GM21737 (cell line): ENCODE measurements around the gene SLC29A1.

Experiments
- ATAC-seq: cut with Tn5 transposase; IDR thresholded peaks from one replicate; pipeline ENCODE4 v1.9.1; 2021; ENCODE audit warnings: mild to moderate bottlenecking, moderate library complexity; ENCODE audit not compliant: unreplicated experiment

The SLC29A1 gene

DNA sequence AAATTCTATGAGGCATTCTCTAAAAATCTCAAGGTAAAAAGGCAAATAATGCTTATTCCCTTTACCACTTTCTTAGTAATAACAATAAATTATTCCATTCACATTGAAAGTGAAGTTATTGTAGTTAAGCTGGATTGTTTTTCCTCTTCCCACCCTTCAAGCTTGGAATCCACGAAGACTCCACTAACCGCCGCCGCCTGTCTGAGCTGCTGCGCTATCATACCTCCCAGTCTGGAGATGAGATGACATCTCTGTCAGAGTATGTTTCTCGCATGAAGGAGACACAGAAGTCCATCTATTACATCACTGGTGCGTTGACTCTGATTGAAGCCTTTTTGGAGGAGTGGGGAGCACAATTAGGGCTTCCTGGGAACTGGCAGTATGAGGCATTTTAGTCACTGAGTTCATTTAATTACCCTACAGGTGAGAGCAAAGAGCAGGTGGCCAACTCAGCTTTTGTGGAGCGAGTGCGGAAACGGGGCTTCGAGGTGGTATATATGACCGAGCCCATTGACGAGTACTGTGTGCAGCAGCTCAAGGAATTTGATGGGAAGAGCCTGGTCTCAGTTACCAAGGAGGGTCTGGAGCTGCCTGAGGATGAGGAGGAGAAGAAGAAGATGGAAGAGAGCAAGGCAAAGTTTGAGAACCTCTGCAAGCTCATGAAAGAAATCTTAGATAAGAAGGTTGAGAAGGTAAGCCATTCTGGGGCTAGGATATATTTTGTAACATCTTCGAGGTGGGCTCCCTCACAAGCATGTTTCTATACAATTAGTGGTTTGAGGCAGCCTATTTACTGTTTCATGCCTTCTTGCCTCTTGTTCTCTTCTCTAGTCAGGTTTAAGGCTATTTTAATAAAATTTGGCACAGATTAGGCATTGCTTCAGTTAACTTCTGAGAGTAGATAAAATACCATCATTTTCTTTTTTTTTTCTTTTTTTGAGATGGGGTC, 28.5 kb downstream of the SLC29A1 start:
- no peak for ATAC-seq

DNA sequence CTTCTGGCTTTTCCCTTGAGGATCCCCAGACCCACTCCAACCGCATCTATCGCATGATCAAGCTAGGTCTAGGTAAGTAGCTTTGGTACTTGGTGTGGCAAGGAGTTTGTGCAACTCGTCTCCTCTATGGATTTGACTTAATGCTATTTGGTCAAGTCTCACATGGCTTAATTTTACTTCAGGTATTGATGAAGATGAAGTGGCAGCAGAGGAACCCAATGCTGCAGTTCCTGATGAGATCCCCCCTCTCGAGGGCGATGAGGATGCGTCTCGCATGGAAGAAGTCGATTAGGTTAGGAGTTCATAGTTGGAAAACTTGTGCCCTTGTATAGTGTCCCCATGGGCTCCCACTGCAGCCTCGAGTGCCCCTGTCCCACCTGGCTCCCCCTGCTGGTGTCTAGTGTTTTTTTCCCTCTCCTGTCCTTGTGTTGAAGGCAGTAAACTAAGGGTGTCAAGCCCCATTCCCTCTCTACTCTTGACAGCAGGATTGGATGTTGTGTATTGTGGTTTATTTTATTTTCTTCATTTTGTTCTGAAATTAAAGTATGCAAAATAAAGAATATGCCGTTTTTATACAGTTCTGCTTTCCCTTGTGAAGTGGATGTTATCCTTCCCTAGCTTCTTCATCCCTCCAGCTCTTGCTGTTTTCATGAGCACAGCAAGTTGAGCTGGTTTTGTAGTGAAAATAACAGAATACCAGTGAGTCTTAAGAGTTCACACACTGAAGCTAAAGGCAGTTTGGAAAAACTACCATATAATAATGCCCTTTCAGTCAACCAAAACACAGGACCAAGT, 30.1 kb downstream of the SLC29A1 start:
- ATAC-seq = no peak

DNA sequence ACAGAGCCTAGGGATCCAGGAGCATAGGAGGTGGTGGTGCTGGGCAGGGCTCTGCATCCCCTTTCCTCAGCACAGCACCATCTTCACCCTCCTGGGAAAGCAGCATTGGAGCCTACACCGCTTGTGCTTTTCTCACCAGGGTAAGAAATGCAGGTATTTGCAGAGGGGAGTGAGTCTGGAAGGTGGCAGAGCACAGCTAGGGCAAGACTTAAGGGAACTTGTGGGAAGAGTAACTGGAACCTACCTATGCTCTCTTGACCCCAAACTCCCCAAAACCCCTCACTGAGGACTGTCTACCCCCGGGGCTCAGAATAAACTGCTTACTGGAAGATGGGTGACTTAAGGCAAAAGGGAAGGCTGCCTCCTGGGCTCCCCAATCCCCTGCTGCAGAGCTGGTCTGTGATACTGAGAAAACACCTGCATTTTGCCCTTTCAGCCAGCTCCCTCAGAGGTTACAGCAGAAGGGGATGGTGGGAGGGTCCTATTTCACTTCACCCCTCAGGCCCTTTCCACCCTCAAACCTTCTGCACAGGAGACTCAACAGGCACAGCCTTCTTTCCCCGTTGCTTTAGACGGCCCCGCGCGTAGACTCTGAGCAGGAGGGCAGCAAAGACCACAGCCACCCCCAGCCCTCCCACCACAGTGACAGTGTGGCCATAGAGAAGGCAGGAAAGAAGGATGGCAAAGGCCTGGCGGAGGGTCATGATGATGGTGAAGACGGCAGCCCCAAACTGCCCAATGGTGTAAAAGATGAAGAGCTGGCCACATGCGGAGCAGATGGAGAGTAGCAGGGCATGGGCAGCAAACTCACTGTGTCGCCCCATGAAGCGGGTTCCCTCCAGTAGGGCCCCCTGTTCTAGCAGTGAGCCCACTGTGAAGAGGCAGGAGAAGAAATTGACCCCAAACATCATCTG, 31.1 kb downstream of the SLC29A1 start:
- ATAC-seq = no peak

DNA sequence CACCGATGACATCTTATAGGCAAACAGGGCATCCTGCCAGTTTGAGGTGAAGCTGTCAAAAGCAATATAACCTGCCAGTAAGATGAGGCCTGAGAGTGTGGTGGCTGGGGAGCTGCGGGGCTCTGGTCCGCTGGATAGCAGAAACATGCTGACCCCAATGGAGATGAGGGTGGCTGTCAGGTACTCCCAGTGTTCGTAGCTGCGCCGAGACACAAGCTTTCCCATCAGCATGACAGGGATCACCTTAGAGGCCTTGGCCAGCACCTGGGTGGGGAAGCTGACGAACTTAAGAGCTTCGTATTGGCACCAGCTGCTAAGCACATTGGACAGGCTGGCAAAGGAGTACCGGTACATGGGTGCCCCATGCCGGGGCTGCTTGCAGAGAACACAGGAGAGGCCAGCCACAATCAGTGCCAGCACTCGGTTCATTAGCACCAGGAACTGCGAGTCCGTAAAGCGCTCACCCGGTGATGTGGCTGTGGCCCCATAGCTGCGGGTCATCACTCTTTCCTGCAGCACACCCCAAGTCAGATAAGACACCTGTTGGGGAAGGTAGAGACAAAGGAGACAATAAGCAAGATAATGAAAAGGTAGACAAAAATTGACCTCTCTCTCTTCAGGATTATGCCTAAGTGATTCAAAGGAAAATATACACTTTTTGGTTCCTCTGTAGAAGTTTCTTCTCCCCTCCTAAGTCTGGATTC, 31.9 kb downstream of the SLC29A1 start:
- ATAC-seq = no peak

DNA sequence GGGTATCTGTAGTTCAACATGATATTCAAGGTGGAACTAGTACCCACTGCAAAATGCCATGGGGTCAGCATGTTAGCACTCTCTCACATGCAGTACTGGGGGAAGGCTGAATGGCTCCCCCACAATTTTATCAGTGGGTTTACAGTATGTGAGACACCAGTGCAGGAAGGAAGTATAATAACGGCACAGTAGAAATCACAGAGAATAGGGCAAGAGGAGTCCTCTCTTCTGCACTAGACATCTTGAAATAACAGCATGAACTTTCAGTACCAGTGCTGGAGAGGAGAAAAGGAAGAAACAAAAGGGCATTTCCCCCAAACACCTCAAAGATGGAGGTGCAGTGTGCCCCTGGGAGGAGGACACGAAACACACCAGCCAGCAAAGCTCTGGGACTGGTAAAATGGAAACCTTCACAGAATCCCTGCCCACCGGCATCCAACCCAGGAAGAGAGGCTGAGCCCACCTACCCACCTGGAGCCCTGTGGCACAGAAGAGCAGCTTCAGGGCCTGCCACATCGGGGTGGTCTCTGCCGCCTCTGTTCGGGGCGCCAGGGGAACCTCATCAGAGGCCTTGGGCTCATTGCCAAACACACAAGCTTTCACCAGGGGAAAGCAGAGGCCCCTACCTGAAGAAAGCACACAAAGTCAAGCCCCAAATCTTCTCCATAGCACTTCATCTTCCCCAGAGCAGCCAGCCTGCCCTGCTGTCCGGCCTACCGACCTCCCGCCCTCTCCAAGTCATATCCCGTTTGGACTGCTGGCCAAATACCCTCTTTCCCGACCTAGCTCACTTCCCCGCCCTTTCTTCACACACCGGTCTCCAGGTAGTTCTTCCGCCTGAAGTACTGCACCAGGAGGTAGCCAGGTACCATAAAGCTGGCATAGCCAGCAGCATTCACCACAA, 32.7 kb downstream of the SLC29A1 start:
- ATAC-seq = no peak

DNA sequence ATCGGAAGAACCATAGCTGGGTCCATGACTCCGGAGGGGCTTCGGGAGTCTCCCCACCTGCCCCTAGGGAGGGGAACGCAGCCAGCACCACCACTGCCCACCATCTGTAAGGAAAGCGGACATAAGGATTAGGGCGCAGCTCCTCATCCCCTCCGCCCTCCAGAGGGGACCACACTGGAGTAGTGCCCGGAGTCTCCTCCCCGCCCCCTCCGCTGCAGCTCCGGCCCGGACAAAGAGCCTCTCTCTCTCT, 33.3 kb downstream of the SLC29A1 start:
- no peak for ATAC-seq

DNA sequence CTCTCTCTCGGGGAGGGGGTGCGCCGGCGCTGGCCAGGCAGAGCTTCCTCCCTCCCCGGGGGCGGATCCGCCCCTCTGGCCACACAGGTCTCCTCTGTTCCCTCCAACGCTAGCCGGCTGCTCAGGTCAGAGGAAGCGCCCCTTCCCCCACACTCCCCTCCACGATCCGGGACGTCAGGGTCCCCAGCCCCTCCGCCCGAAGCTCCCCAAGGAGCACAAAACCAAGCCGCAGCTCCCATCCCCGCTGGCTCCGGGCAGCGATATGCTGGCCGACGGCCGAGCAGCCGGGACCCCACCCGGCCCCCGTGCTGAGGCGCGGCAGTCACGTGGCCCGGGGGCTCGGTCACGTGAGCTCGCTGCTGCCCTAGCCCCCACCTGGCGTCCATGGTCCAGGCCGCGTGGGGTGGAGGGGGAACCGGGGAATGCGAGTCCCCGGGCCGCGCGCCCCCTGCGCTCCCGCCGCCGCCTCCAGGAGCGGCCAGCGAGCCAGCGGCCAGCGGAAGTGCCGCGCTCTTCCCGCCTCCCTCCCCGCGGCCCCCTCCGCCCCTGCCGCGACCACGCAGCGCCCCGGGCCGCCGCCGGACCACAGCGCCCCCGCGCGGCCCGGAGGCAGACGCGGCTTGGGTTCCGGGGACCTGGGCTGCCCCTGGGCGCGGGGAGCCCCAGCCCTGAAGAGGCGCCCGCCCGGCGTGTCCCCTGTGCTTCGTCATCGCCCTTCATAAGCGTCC, 33.8 kb downstream of the SLC29A1 start, which contains the start of gene SLC35B2:
TSS of gene SLC35B2 (minus strand) at position 504 of the 728 bp plus-strand sequence. CDS start at position 386, 118 bp downstream.
- peak; percentile 47 for ATAC-seq

DNA sequence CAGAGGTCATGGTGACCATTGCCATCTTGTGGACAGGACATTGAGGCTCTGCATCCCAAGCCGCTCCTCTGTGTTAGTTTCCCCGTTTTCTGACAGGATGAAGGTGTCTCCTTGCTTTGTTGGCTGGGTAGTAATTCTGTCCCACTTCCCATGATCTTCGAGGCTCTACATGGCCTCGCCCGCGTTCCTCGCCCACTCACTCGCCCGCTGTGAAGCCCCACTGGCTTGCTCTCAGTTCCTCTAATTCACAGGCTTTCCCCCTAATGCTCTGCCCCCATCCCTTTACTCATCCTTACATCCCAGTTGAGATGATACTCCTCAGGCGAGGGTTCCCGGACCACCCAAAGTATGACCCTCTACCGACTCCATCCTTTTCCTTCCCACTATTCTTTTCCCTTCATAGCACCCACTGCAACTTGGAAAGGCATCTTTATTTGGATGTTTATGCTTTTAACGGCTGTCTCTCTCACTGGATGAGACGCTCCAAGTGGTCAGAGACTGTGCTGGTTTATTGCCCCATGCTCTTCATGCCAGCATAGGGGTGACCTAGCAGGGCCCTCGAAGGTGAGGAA, 34.4 kb downstream of the SLC29A1 start:
- ATAC-seq = peak; percentile 10

DNA sequence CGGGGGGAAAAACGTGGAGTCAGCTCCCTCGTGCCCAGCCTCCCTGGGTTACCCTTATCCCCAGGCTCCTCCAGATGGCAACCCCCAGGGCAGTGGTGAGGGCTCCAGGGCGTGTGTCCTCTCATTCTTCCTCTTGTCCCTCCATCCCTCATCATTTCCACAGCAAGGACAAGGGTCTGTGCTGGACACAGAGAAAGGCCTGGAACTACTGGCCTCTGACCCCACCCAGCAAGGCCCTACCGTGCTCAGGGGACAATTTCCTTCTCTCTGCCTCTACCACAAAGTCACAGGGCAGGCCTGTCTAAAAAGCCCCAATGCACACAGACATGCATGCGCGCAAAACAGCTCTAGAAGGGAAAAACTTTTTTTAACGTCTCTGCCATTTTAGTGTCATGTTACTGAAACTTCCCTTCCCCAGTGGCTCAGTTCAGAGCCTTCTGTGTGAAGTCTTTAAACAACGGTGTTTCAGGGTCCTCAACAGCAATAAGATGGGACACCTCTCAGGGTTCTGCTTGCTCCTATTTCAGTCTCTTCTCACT, 35.0 kb downstream of the SLC29A1 start:
- no peak for ATAC-seq

DNA sequence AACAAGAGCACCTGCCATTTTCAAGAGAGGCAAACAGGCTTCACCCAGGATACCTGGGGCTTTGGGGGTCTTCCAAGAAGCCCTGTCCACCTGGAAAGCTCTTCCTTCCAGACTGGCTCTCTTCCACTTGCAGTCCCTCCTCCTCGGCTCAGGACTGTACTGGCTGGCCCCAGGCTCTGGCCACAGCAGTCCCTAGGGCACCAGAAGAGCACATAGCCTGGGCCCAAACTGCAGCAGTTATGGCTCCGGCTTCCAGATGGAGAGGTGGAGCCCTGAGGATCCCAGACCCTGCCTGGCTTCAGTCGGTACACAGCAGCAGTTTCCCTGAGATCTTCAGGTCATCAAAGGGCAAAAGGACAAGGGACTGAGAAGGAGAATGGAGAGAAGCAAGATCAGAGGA, 35.5 kb downstream of the SLC29A1 start:
- no peak for ATAC-seq

DNA sequence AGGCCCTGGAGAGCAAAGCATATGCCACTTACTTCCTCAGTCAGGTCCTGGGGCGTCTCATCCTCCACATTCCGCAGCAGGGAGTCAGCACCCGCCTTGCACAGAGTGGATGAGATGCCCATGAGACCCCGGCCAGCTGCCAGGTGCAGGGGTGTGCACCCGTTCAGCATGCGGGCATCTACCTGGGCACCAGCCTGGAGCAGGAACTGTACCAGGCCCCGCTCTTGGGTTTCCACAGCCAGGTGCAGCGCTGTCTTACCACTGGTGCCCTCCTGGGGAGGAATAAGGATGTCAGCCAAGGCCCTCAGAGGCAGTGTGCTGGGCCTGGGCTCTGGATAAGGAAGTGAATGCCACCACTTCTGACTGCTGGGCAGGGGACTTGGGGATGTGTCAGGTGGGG, 36.6 kb downstream of the SLC29A1 start:
- ATAC-seq = no peak

DNA sequence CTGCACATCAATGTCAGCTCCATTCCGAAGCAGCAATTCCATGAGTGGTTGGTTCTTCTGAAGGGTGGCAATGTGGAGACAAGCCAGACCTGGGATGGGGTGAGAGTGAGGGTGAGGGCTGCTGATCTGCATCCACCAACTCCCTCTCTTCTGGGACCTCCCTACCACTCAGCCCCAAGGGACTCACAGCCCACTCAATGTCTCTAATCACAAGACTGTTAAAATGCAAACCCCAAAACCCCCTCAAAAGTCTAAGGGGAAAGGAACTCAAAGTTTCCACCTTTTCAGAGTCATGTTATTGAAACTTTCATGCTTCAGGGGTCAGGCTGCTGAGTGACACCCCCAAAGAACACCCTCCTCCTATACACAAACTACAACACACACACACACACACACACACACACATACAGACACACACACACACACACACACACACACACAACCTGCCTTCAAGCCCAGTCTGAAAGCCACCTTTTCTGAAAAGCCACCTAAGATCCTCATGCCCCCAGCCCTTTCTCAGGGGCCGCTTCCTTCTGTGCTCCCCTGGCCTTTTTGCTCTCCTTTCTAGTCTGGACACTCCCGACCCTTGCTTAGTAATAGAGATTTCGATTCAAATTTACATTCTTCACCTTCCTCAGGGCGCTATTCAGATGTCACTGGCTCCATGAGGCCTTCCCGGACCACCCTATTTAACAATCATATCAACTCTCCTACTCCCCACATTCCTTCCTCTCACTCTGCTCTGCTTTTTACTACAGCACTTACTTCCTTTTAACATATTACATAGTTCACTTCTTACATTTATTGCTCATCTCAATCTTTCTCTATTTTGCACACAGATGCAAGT, 37.3 kb downstream of the SLC29A1 start:
- no peak for ATAC-seq

DNA sequence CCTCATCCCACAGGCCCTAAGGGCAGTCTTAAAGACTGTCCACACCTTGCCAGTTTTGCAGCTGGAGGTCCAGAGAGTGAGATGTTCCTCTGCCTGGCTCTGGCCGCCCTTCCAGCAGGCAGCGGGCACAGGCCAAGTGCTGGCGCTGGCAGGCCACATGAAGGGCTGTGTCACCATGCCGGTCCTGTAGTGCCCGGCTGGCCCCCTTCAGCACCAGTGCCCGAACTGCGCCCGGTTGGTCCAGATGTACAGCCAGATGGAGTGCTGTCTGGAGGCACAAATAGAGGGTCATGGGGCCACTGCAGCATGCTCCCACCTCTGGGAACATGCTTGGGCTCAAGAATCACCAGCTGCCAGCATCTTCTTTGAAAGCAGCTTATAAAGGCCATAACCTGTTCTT, 38.2 kb downstream of the SLC29A1 start:
- ATAC-seq = no peak

DNA sequence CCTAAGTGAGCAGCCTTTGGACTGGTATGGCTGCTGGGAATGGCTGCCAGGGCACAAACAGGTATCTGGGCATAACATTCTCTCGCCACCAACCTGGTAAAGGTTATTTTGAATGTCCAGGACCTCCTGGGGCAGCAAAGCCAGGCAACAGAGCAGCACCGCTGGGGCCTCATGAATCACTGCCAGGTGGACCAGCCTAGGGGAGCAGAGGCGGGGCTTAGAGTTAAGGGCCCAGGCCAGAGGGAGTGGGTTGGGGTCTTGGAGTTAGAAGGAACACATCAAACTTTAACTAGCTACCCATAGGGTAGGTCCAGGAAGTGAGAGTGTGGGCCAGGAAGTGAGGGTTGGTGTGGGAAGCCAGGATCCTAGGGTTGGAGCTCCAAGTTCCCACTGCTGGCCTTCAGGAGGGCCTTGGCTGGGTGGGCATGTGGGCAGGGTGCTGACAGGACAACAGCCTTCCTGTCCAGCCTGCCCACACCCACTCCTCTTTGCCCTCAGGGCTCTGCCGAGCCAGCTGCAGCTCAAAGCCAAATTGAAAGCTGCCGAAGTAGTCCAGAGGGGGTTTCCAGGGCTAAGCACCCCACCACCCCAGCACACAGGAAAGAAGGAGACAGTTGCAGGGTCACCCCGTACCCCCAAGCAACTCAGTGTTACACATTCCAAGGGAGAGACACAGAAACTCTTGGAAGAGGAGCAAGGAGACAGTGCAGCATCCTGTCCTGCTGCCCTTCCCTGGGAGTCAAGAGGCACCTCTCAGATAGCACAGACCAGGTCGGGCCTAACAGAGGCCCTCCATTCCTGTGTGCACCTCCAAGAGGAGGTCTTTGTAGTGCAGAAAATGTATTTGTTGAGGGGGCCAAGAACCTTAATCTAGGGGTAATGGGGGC, 39.3 kb downstream of the SLC29A1 start:
- no peak for ATAC-seq

DNA sequence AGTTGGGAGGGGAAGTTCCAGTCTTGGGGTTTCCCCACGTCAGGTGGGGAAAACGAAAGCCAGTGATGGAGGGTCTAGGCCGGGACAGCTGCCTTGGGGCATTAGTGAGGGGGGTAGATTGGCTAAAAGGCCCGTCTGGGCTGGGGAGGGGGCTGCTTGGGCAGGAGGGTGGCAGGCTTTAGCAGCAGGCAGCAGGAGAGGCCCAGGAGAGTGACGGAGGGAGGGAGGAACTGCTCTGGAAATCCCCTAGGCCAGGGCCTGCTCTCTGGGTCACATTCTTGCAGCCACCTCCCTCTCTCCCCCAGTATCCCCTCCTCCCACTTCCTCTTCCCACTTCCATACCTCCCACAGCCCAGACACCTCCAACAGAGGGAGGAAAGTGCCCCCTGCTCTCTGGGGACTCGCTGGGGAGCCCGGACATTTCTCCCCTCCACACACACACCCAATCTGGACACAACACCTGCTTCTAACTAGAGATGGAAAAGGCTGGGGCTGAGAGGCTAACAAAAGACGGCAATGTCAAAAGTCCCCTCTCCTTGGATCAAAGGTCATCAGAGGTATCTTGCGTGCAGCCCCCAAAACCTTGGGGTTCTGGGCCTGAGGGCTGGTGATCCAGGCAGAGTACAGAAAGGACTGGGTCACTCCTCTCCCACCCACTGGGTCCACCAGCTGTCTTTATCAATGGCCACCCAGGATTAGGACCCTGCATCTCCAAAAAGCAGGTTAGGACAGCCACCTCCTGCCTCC, 40.1 kb downstream of the SLC29A1 start:
- ATAC-seq = no peak
